Left hindlimb (tissue), 1 donor: ENCODE measurements around the gene DNAAF3.

Experiments used
- DNase-seq: peaks from one replicate; pipeline ENCODE4 v3.0.0-alpha.2; 2018

DNAAF3 gene

GRCh38 chr19:55115446-55116065 is 50.9 kb downstream of the DNAAF3 start:
- DNase-seq = no peak

- DNase-seq = no peak
Observed at GRCh38 chr19:55114566-55115145, 51.8 kb downstream of the DNAAF3 start.

- DNase-seq = peak; percentile 94
Observed at GRCh38 chr19:55113570-55114039, 52.8 kb downstream of the DNAAF3 start.

DNA sequence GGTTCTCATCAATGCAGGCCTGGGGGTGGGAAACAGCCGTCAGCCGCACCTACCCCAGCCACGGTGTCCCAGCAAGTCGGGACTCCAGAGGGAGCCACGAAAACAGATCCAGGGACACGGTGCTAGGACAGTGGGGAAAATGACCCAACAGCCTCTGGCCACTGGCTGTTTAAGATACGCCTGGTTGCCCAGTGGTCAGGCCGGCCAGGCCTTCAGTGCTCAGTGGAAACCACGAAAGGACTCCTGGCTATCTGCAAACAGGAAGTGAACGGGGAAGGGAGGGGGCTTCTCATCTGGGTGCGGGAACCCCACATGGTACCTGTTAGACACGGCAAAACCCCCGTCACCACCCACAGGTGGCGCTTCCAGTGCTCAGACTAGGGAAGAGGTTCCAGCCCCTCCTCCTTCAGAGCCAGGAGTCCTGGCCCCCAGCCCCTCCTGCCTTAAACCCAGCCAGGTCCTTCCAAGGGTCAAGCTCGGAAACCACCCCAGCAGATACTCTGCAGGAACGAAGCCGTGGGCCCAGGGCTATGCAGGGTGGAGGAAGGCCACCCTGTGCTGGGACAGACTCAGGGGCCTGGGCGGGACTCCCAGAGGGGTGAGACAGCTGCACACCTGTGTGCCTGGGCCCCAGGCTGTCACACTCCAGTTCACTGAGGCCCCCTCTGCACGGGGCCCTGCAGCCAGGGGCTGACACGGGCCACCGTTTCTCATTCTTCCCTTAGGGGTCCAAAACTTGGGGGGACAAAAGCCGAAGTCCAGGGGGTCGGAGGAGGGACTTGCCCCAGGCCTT is 53.4 kb downstream of the DNAAF3 start:
- peak; percentile 45 for DNase-seq

DNA sequence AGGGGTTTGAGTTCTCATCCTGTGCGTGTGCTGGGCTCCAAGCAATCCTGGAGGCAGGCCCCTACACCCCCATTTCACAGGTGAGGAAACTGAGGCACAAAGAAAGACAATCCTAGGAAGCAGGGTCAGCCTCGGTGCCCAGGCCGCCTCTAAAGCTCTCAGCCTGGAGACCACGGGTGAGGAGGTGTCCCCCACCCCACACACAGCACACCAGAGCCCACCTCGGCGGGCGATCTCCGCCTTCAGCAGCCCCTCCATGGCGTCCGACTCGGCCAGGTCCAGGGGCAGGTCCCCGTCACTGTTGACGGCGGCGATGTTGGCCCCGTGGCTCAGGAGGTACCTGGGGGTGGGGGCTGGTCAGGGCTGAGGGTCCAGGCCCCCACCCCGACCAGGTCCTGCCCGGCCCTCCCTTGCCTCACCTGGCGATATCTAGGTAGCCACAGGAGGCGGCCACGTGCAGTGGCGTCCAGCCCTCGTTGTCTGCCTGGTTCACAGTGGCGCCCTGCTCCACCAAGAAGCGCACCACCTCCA is 54.1 kb downstream of the DNAAF3 start:
- DNase-seq = no peak

DNA sequence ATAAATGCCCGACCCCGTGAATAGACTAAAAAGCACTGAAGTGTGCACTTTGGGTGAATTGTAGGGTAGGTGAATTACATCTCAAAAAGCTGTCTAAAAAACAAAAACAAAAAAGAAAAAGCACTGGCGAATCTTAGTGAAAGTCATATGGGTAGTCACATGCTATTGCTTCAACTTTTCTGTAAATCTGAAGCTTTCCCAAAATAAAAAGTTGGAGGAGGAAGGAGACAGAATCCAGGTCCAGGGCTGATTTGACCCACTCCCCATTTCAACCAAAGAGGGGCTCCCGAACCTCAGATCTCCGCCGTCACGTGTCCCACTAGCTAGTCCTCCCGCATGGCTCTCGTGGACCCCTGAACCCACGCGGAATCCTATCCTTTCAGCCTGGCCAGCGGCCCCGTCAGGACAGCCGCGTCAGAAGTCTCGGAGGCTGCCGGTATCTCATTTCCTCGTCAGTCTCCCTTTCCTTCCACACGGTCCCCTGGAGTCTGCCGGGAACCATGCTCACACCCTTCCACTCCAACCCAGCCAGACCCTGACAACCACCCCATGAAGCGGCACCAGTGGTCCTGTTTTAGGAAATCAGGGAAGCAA is 55.1 kb downstream of the DNAAF3 start:
- no peak for DNase-seq

DNA sequence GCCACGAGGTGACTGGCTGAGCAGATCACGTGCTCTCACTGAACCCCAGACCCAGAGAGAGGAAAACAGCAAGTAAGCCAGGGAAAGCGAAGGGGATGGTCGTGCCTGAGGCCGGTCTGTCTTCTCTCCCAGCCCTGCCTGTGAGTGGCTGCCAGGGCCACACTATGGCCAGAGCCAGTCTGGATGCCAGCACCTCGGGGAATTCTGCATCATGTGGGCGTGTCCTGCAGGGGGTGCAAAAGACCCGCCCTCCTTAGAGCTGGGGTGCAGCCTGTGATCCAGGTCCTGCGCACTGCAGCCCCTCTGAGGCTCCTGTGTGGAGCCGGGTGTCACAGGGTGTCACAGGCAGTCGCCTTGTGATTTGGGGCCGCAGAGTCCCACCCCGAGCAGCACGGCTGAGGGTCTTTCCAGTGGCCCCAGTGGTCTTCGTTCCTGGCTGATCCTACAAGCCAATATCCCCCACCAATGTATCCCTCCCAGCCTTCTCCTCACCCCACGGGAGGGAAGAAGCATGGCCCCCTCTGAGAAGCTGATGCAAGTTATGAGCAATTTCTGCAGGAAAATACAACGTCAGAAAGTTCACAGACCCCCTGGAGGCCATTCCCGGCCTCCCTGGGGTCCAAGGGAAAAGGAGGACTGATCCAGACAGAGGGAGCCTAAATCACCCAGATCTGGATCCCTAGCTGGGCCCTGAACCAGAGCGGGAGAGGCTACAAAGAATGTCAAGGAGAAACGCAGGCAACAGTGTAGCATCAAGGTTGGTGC is 56.7 kb downstream of the DNAAF3 start:
- no peak for DNase-seq
